ENCODE measurements around the gene CCNG2. TPM values are rescaled to one million over a fixed set of nuclear protein-coding genes. Genes with fewer than 3 reads are reported as not detected.
"Not testable (repeated sequence)": the region's sequence is repeated elsewhere in the genome, so short reads cannot be mapped to it uniquely, and the experiment has no call there.

CCNG2 gene, protein sequence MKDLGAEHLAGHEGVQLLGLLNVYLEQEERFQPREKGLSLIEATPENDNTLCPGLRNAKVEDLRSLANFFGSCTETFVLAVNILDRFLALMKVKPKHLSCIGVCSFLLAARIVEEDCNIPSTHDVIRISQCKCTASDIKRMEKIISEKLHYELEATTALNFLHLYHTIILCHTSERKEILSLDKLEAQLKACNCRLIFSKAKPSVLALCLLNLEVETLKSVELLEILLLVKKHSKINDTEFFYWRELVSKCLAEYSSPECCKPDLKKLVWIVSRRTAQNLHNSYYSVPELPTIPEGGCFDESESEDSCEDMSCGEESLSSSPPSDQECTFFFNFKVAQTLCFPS
- 2.4 and 8.1 TPM in 2 replicates for total RNA-seq (2014; rRNA removed; shearing (Covaris generic))
- 21.5 and 25.5 TPM in 2 replicates for polyA plus RNA-seq (2015; cell fraction: cytosol; rRNA removed)
- 23.1 and 24.1 TPM in 2 replicates for polyA plus RNA-seq (2015; cell fraction: nucleus; rRNA removed)

DNA sequence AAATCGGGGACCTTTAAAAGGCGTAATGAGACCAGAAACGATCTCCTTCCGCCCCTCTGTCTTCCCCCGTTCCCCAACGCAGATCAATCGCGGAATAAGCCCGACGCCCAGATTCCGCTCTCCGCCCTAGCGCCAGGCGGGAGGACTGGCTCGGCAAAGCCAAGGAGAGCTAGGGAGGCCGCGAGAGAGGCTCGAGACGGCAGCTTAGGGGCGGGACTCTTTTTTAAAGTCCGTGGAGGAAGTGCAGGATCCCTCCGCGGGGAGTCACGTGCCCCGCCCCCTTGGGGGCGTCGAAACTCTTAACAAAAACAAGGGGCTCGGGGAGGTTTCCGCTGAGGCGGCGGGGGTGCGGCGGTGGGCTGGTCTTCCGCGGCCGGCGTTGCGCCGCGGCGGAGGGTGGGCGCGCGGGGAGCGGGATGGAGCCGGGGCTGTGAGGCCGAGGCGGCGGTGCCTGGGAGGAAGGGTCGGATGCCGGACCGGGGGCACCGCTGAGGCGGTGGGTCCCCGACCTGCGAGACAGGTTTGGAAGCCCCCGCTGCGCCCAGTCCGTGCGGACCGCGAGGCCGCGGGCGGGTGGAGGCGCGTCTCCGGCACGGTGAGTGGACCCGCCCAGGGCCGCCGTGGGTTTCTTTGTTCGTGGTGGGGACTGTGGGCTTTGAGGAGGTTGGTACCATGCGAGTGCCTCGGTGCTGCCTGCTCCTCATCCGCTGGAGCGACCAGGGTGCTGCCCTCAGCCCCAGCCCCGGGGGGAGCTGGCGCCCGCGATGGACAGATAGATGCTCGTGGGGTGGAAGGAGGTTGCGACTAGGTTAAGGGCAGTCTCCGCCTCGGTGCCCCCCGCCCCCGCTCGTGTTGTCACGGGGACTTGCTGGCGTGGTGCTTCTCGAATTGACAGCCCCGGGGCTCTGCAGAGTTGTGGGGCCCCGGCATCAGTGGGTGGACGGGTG, at the start of gene CCNG2:
Gene CCNG2, plus strand, starts transcription at position 296 of the 947 bp plus-strand sequence. CDS start 1,326 bp downstream, outside the sequence.
- DNase-seq (ENCODE audit: low read depth) = no peak

DNA sequence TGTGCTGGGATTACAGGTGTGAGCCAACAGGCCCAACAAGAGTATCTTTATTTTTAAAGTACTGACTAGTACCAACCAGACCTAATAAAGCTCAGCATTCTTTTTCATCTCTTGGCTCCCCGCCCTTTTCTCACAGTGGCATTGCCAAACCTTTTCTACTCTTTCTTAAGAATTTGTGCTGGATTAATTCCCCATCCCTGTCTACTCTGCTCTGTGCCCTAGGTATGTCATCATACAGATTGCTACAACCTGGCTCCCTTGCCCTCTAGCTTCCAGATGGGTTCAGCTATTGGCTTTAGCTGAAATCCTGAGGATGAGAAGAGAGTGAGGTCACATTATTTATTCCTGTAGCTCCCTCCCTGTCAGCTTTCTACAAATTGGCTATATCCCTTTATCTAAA, 46.3 kb upstream of the CCNG2 start:
- no peak for DNase-seq (ENCODE audit: low read depth)

DNA sequence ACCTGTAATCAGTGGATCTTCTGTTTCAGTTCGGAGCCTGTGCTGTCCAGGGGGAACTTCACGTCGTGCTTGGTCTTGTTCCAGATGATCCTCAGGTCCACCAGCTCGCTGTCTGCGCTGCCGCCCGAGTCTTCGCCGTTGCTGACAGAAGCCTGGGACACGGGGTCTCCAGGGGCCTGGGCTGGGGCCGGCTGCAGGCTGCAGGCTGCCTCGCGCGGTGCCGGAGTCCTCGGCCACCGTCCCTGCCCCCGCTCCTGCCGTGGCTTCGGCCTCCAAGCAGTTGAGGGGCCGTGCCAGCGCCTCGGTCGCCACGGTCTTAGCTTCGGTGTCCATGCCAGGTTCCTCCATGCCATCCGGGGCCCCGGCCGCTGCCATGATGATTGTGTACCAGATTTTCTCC, 43.9 kb upstream of the CCNG2 start:
- DNase-seq (ENCODE audit: low read depth) = no peak

DNA sequence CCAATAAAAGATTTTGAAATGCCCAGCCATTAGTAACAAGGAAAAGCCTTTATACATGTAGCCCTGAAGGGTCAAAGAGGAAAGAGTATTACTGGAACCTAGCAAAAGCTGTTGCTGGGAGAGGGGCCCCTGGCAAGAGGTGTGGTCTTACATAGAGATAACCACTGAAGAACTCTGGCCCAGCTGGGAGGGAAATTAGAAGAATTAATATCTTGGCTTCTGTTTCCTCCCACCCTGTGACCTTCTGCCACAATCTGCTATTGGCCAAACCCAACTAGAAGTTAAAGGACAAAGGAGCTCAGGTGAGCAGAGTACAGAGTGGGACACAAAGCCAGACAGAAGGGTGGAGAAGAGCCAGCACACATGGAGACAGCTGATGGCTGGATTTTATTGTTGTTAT, 39.3 kb upstream of the CCNG2 start:
- no peak for DNase-seq (ENCODE audit: low read depth)

DNA sequence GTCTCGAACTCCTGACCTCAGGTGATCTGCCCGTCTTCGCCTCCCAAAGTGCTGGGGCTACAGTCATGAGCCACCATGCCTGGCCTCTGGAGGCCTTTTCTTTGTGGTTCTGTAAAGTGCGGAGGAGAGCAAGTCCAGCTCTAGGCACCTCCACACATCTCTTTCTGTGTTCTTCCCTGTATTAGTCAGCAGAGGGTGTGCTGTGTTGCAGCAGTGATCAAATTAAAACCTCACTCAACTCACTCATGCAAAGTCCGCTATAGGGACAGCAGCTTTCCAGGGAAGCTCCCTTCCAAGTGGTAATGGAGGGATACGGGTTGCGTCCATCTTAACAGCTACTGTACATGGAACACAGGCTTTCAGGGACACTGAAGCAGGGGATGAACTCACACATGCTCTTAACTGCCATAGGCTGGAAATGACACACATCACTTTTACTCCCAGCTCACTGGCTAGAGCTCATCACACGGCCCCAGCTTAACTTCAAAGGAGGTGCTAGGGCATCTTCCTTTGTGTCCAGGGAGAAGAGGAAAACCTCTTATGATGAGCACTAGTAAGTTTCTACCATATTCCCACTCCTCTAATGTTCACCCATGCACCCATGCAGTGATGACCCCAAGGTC, 36.0 kb upstream of the CCNG2 start:
- peak; percentile 12 for DNase-seq (ENCODE audit: low read depth)

DNA sequence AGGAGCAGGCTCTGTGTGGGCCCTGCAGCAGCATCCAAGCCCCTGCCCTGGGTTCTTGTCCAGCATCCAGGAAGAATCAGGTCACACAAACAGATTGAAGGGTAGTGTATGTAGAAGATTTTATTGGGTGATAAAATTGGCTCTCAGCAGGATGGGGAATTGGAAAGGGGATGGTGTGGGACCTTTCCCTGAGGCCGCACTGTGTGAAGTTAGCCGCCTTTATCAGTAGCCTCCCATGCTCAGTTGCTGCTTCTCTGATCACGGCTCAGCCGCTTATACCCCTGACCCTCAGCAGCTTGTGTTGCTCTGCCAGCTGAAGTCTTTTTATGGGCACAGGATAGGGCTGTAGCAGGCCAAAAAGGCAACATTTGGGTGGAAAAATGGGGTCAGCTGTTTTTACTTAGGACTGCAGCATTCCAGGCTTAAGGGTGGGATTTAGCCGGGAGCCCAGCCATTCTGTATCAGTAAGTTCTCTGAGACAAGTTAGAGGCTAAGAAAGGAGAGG, 35.2 kb upstream of the CCNG2 start:
- no peak for DNase-seq (ENCODE audit: low read depth)

DNA sequence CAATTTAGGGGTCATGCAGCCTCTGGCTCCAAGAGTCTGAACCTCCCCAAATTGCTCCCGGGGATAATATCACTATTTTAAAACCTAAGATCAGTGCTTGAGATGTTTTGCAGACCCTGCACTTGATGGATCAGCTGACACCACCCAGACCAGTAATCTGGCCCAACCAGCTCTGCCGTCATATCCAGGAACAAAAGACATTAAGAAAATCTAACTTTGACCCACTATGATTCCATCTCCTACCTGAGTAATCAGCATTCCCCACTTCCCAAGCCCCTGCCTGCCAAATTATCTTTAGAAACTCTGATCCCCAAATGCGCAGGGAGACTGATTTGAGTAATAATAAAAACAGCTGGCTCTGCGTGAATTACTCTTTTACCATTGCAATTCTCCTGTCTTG, 34.4 kb upstream of the CCNG2 start:
- no peak for DNase-seq (ENCODE audit: low read depth)

DNA sequence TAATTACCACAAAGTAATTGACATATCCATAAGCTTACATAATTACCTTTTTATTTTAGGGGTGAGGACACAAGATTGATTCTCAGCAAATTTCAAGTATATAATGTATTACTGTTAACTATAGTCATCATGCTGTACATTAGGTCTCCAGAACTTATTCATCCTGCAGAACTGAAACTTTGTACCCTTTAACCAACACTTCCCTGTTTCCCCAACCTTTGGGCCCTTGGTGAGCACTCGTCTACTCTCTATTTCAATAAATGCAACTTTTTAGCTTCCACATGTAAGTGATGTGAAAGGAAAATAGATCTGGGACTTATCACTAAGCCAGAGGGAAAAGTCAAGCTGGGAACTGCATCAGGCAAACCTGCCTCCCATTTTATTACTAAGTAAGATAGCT, 33.6 kb upstream of the CCNG2 start:
- no peak for DNase-seq (ENCODE audit: low read depth)

DNA sequence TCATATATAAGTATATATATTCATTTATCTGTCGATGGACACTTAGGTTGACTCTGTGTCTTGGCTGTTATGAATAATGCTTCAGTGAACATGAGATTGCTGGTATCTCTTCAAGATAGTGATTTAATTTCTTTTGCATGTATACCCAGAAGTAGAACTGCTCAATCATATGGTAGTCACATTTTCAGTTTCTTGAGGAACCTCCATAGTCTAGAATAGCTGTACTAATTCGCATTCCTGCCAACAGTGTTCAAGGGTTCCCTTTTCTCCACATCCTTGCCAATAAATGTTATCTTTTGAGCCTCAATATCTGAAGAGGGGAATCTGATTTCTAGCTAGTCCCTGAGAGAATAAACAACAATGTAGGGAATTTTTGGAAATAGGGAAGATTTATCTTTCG, 32.4 kb upstream of the CCNG2 start:
- DNase-seq (ENCODE audit: low read depth) = no peak

DNA sequence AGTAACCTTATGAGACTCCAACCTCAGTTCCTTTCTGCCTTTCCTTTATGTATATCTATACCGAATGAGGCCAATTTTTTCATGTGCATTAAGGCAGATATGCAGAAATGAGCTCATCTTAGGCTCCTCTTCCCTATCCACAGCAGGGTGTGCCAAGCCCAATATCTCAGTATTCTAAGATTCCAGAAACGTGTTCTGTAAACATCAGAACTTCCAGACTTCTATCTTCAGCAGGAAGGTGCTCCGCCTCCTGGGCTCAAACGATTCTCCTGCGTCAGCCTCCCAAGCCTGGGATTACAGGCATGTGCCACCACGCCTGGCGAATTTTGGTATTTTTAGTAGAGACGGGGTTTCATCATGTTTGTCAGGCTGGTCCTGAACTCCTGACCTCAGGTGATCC, 31.0 kb upstream of the CCNG2 start:
- DNase-seq (ENCODE audit: low read depth) = no peak

DNA sequence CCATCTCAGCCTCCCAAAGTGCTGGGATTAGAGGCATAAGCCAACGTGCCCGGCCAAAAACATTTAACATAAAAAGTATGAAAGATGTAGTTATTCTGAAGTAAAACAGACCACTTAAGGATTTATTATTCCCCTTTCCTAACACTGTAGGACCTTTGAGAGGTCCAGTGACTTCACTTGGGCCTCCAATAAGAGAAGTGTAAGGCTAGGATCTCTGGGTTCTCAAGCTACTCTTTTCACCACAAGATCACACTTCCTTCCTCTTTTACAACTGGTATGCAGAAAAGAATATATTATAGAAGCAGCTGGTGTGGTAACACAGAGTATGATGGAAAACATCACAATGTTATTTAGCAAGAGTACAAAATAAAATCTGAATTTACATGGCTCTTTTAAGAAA, 30.2 kb upstream of the CCNG2 start:
- no peak for DNase-seq (ENCODE audit: low read depth)

DNA sequence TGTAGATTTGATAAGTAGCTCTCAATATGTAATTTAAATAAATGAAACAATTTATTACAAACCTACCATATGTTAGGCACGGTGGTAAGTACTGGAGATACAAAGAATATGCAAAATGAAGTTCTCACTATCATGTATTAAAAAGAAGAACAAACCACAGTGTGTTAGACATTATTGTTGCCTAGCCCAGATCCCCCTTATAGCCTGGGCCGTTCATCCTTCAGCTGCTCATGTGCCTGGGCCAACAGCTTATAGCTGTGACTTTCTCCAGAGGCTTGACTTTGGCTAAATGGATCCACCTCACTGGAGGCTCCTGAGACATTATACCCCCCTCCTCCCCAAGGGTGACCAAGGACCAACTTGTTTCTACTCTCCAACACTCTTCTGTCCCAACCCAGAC, 29.8 kb upstream of the CCNG2 start:
- no peak for DNase-seq (ENCODE audit: low read depth)

DNA sequence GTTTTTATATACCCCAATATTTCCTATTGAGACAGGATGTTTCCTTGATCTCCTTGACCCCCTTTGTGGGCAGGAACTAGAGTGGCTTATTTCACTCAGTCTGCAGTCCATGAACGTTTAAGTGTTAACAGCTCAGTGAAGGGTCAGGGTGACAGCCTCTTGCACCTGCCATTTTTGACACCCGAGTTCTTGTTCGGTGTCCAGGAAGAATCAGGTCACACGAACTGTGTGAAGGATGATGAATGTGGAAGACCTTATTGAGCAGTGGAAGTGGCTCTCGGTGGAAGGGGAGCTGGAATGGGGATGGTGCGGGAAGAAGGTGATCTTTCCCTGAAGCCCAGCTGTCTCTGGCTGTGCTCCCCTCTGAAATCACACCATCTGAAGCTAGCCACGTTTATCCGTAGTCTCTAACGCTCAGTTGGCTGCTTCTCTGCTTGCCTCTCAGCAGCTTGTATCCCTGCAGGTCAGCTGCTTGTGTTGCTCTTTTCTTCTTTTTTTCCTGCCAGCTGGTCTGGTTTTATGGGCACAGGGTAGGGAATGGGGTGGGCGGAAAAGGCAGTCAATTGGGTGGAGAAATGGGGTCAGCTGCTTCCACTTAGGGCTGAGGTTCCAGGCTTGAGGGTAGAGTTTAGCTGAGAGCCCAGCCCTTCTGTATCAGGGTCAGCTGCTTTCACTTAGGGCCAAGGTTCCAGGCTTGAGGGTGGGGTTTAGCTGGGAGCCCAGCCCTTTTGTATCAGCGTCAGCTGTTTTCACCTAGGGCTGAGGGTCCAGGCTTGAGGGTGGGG, 29.0 kb upstream of the CCNG2 start:
- no peak for DNase-seq (ENCODE audit: low read depth)

DNA sequence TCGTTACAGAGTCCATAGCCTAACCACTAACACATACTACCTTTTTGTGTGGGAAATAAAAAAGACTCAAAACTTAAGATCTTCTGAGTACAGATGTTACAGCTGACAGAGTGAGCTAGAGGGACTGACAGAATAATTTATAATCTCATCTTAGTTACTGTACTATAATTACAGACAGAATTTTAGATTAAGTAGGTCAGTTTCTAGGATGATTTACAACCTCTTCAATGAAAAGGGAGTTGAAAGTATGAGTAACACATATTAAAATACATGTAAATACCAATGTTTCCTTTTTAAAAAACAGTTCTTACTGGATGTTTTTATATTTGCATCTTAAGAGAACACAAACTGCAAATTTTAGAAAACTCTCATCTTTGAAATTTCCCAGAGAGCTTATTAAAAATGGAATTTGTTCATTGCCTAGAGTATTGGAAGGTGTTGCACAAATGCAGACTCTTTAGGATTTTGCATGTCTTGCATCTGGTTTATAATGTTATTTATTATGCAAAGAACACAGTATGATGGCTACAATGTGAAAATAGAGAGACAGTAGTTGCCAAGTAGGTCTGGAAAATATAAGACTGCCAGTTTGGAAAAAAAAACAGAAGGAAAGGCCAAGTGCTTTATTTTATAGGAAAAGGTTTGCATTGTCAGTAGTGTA, 24.2 kb upstream of the CCNG2 start:
- no peak for DNase-seq (ENCODE audit: low read depth)

DNA sequence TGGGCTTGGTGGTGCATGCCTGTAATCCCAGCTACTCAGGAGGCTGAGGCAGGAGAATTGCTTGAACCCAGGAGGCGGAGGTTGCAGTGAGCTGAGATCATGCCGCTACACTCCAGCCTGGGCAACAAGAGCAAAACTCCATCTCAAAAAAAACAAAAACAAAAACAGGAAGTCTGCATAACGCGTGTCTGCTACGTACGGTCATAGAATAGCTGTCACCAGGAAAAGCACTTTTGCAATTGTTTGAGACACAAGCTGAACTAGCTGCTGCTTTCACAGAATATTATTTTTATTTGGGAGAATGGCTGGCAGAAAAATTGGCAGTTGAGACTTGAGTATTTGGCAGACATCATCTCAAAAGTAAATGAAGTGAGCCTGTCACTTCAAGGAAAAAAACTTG, 19.6 kb upstream of the CCNG2 start:
- DNase-seq (ENCODE audit: low read depth) = not testable (repeated sequence)

DNA sequence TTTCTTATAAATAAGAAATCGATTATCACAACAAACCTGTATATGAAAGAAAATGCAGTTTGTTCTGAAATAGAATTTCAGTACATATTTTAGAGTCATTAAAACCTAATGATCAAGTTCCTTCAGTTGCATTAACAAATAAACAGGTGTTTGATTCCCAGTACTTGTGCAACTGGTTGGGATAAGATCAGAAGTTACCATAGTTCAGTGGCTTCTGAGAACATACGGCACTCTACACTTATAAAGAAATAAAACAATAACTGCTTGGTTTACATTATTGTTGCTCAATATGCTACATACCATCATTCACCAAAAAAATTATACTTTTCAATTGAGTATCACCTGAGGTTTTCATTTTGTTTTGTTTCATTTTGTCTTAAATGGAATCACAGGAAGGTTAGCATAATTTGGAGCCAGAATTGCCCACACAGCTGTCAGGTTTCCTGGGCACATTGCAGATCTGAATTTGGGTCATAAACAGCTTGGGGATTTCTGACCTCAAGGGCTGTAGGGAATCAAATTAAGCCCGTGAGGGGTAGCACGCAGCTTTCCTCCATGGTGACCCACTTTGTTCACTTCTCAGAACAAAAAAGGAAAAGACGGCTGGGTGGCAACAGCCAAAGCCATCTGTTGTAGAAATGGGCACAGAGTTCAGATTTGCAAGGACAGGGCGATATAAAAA, 14.9 kb upstream of the CCNG2 start:
- no peak for DNase-seq (ENCODE audit: low read depth)

DNA sequence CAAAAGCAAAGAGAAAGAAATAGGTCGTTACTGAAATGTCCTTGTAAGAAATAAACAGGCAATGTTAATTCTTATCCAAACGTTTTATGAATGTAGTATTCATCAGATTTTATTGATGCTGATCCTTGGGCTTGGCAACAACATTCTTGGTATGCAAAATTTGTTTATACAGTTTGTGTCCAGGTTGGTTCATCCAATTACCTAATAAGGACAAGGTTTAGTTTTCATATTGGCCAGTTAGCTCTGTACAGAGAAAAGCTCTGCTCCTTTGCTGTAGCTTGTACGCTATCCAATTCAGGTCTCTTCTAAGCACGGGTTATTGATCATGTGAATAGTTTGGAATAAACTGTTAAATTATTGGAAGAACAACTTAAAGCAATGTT, 14.4 kb upstream of the CCNG2 start:
- DNase-seq (ENCODE audit: low read depth) = no peak

DNA sequence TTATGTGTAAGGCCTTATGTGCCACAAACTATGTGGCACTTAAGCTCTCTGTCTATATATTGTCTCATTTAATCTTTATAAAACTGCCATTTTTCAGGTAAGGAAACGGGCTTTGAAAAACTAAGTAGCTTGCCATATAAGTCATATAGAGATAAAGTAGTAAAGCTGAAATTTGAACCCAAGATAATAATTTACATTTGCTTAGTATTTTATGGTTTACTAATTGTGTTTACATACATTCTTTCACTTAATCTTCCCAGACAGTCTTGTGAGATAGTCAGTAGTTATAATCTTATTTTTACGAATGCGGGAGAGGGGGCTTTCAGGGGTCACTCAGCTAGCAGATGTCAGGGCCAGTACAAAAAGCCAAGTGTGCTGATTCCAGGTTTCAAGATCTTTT, 13.9 kb upstream of the CCNG2 start:
- DNase-seq (ENCODE audit: low read depth) = no peak

DNA sequence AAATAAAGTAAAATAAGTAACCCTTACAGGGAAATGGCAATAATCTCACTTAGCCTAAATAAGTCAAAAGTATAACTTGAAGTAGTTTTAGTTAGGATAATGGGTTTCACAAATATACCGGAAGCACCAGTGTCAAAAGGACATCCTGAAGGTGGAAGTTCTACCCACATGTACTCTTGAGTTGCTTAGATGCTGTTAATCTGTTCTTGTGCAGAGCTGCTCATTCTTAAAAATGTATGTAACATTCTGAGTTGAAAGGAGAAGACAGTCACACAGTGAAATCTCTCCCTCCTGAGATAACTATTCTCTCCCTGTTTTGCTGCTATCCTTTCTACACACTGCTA, 11.2 kb upstream of the CCNG2 start:
- DNase-seq (ENCODE audit: low read depth) = no peak

All from HT1080 (cell line).